ENCODE results near the gene MSRB1.

MSRB1 gene

DNA sequence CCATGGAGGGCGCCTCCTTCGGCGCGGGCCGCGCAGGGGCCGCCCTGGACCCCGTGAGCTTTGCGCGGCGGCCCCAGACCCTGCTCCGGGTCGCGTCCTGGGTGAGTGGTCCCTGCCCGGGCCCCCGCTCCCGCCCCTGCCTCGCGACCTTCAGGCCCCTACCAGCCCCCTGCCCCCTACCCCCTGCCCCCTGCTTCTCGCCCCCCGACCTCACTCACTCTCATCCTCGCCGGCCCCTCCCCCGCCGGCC is 47.0 kb upstream of the MSRB1 start:
- Mint-ChIP-seq H3K4me1 (peaks cover 10% of the 10 kb centered on the region), H3K9me3 (no peaks in the 10 kb centered on the region), H3K36me3 (ENCODE audit: low read depth) (peaks cover 13% of the 10 kb centered on the region), H3K27ac (no peak overlapping the region), H3K4me3 (no peak overlapping the region), H3K27me3 (ENCODE audit: low read depth) (peaks cover 62% of the 10 kb centered on the region)
- TF ChIP-seq, protein P1, sequence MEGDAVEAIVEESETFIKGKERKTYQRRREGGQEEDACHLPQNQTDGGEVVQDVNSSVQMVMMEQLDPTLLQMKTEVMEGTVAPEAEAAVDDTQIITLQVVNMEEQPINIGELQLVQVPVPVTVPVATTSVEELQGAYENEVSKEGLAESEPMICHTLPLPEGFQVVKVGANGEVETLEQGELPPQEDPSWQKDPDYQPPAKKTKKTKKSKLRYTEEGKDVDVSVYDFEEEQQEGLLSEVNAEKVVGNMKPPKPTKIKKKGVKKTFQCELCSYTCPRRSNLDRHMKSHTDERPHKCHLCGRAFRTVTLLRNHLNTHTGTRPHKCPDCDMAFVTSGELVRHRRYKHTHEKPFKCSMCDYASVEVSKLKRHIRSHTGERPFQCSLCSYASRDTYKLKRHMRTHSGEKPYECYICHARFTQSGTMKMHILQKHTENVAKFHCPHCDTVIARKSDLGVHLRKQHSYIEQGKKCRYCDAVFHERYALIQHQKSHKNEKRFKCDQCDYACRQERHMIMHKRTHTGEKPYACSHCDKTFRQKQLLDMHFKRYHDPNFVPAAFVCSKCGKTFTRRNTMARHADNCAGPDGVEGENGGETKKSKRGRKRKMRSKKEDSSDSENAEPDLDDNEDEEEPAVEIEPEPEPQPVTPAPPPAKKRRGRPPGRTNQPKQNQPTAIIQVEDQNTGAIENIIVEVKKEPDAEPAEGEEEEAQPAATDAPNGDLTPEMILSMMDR (IDR thresholded peaks at IDR 0.05; ENCODE audit: unreplicated experiment in 3 of 3), result no peak

DNA sequence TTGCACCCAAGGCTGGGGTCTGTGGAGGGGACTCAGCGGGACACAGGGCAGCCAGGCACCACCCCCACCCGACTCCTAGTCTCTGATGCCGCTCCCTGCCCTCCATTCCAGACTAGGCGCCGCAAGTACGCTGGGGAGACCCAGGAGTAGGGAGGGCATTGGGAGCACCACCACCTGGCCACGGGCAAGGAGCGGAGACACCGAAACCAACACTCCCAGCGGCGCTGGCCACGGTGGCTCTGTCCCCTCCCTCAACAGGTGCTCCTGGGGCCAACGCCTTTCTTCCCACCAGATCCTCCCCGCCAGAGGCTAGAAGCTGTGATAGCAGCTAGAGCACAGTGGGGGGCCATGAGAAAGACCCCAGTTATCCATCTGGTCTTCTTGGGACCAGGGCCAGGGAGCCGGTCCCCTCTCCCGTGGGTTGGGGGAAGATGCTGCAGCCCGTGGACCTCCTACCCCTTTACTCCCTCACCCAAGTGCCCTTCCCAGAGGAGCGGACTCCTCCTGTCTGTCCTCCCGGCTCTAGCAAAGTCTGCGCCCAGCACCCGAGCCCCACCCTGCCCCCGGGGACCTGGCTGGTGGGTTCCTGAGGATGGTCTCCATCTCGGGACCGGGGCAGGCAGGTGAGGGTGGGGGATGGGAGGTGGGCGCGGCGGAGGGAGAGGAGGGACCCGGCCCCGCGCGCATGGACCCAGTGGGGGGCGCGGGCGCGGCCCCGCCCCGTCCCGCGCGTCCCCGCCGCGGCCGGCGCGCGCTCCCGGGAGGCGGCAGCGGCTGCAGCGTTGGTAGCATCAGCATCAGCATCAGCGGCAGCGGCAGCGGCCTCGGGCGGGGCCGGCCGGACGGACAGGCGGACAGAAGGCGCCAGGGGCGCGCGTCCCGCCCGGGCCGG is 46.5 kb upstream of the MSRB1 start, which contains the start of gene SYNGR3:
TSS of gene SYNGR3 (plus strand) at position 762 of the 892 bp plus-strand sequence. CDS start 133 bp downstream, outside the sequence.
- H3K27ac Mint-ChIP-seq, result peak within 1 kb of the TSS in 1 of 3 experiments; percentile 71
- H3K36me3 Mint-ChIP-seq (ENCODE audit: low read depth), result peaks cover 13% of the 10 kb centered on the region
- peaks cover 62% of the 10 kb centered on the region for H3K27me3 Mint-ChIP-seq (ENCODE audit: low read depth)
- H3K9me3 Mint-ChIP-seq, result no peaks in the 10 kb centered on the region
- H3K4me3 Mint-ChIP-seq, result peak within 1 kb of the TSS; percentile 75 to 79 (median 76)
- TF ChIP-seq, protein P1 (IDR thresholded peaks at IDR 0.05; ENCODE audit: unreplicated experiment in 3 of 3), result no peak
- H3K4me1 Mint-ChIP-seq, result peaks cover 15% of the 10 kb centered on the region

DNA sequence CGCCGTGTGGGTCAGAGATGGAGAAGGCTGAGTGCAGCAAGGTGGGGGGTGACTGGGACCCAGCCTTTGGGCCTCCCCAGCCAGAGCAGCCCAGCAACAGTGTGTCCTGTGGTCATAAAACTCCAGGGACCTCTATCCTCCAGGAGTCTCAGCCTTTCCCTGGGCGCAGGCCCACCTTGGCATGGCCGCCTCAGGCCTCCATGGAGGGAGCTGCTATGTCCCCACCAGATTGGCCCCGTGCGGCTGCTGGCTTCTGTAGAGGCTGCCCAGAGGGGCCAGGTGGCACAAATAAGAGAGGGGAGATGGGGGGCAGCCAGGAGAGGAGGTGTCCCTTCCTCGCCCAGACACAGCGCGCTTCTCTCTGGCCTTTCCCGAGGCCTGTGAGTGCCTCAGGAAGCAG is 44.2 kb upstream of the MSRB1 start:
- no peaks in the 10 kb centered on the region for H3K9me3 Mint-ChIP-seq
- no peak overlapping the region for H3K27ac Mint-ChIP-seq
- peaks cover 13% of the 10 kb centered on the region for H3K36me3 Mint-ChIP-seq (ENCODE audit: low read depth)
- H3K27me3 Mint-ChIP-seq (ENCODE audit: low read depth), result peaks cover 60% of the 10 kb centered on the region
- peaks cover 25% of the 10 kb centered on the region for H3K4me1 Mint-ChIP-seq
- H3K4me3 Mint-ChIP-seq, result peak overlapping the region in 2 of 3 experiments; percentile 41 to 64
- TF ChIP-seq, protein P1 (IDR thresholded peaks at IDR 0.05; ENCODE audit: unreplicated experiment in 3 of 3), result no peak

DNA sequence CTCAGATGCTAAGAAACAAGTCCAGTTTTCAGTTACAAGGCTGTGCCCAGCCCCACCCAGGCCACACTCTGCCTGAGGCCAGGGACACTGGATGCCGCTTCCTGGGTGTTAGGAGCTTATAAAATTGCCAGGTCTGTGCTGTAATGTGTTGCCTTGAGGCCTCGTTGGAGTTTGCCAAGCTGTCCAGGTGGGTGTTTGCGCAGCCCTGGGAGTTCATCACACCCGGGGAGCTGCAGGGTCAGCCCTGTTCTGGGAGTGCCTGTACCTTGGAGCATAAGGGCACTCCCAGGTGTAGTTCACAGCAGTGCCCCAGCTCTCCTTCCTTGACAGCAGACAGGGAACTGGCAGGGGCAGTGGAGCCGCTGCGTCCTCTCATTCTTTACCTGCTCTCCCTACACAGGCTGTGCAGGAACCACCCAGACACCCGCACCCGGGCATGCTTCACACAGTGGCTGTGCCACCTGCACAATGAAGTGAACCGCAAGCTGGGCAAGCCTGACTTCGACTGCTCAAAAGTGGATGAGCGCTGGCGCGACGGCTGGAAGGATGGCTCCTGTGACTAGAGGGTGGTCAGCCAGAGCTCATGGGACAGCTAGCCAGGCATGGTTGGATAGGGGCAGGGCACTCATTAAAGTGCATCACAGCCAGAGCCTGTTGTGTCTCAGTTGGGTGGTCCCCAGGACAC is 42.6 kb upstream of the MSRB1 start:
- H3K4me1 Mint-ChIP-seq, result peaks cover 34% of the 10 kb centered on the region
- peak overlapping the region in 1 of 3 experiments; percentile 88 for H3K27ac Mint-ChIP-seq
- peaks cover 60% of the 10 kb centered on the region for H3K27me3 Mint-ChIP-seq (ENCODE audit: low read depth)
- TF ChIP-seq, protein P1 (IDR thresholded peaks at IDR 0.05; ENCODE audit: unreplicated experiment in 3 of 3), result no peak
- peaks cover 13% of the 10 kb centered on the region for H3K36me3 Mint-ChIP-seq (ENCODE audit: low read depth)
- H3K4me3 Mint-ChIP-seq, result peak overlapping the region; percentile 87 to 88 (median 87)
- no peaks in the 10 kb centered on the region for H3K9me3 Mint-ChIP-seq

DNA sequence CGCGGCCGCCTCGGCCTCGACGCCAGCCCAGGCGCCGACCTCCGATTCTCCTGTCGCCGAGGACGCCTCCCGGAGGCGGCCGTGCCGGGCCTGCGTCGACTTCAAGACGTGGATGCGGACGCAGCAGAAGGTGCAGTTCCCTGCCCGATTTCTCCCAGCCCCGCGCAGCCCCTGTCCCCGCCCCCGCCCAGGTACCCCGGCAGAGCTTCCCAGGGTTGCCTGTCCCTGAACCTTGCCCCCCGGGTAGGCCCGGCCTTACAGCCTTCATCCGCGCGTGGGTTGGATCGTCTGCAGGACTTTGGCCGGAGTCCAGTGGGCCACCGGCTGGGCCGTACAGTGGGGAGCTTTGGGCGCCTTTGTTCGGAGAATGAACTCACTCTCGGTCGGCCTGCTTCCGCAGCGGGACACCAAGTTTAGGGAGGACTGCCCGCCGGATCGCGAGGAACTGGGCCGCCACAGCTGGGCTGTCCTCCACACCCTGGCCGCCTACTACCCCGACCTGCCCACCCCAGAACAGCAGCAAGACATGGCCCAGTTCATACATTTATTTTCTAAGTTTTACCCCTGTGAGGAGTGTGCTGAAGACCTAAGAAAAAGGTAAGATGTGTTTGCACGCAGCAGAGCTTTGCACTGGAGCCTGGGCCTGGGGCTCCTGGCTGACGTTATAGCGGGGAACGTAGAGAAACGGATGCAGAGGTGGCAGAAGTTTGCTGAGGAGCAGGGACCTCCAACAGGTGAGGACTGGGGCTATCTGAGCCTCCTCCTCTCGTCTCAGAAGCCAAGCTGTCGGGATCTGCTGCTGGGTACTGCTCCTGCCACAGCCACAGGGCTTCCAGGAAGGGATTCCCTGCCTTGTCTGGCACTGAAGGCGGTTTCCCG is 41.6 kb upstream of the MSRB1 start:
- peaks cover 34% of the 10 kb centered on the region for H3K4me1 Mint-ChIP-seq
- H3K9me3 Mint-ChIP-seq, result no peaks in the 10 kb centered on the region
- peaks cover 13% of the 10 kb centered on the region for H3K36me3 Mint-ChIP-seq (ENCODE audit: low read depth)
- H3K27me3 Mint-ChIP-seq (ENCODE audit: low read depth), result peaks cover 66% of the 10 kb centered on the region
- H3K27ac Mint-ChIP-seq, result peak overlapping the region in 2 of 3 experiments; percentile 57 to 88
- H3K4me3 Mint-ChIP-seq, result peak overlapping the region; percentile 87 to 88 (median 87)
- TF ChIP-seq, protein P1 (IDR thresholded peaks at IDR 0.05; ENCODE audit: unreplicated experiment in 3 of 3), result no peak

Data from nephron (organoid).